ENCODE results near the gene GABBR1. TPM values are rescaled to one million over a fixed set of nuclear protein-coding genes. Genes with fewer than 3 reads are reported as not detected.

GABBR1 gene
- polyA plus RNA-seq, 1 donor from 2014 or later = 108 TPM

DNA sequence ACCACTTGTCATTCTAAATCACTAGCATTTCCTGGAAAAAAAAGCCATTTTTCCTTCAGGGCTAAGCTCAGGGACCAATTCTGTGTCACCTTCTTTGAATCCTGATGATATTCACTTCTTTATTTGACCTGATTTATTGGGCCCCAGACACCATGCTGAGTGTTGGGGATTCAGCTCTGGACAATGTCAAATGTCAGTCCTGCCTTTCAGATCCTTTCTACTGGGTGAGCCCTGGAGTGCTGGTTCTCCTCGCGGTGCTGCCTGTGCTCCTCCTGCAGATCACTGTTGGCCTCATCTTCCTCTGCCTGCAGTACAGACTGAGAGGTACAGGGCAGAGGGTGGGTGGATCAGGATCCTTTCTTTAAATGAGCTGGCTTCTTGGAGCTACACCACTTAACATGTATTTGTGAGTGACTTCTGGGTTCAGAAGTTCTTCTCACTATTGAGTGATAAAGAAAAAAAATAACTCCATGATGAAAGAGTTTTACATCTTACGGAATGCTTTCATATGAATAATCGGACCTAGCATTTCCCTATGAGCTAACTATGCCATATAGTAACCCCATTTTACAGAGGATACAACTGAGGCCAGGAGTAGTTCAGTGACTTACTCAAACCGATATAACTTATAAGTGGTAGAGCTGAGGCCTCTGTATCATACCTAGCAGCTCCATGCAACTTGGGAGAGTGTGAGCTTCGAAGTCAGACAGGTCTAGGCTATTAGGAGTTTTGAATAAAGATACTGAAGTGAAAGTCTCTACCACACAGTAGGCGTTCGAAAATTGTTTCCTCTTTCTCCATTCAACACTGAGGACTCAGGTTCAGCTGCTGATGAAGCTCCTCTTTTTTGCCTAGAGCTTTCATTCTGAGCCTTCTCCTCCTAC lies 33.2 kb upstream of the GABBR1 start:
- H3F3A ChIP-seq (ENCODE audit: insufficient read depth, low read length, poor library complexity, severe bottlenecking) = no peaks in the 10 kb centered on the region
- no peak overlapping the region for H3K9ac ChIP-seq (ENCODE audit: low read length)
- H3K36me3 ChIP-seq (ENCODE audit: insufficient read depth, low read length) = no peaks in the 10 kb centered on the region
- no peaks in the 10 kb centered on the region for H3K9me2 ChIP-seq (ENCODE audit: insufficient read depth, low read length)
- H3K9me3 ChIP-seq (ENCODE audit: low read length) = no peaks in the 10 kb centered on the region
- H3K79me2 ChIP-seq (replicated peaks; ENCODE audit: insufficient read depth, low read length) = no peaks in the 10 kb centered on the region
- H3K27me3 ChIP-seq (ENCODE audit: insufficient read depth, low read depth, low read length) = no peaks in the 10 kb centered on the region
- no peak overlapping the region for H2AFZ ChIP-seq (ENCODE audit: low read depth, low read length)
- no peak overlapping the region for H3K4me3 ChIP-seq (ENCODE audit: low read length)
- H3K4me2 ChIP-seq (ENCODE audit: low read length) = no peak overlapping the region
- H4K20me1 ChIP-seq (ENCODE audit: insufficient read depth) = no peaks in the 10 kb centered on the region
- H3K27ac ChIP-seq (ENCODE audit: low read length) = no peak overlapping the region
- no peak for TF ChIP-seq EZH2 (IDR thresholded peaks at IDR 0.05; ENCODE audit: borderline replicate concordance, insufficient read depth, low read length, poor library complexity, severe bottlenecking)
- TF ChIP-seq SMC3 (conservative IDR thresholded peaks at IDR 0.05; ENCODE audit: poor library complexity) = no peak
- TF ChIP-seq REST (IDR thresholded peaks at IDR 0.05; ENCODE audit: borderline replicate concordance) = no peak
- TF ChIP-seq EP300 (conservative IDR thresholded peaks at IDR 0.05; ENCODE audit: poor library complexity, severe bottlenecking) = no peak
- TF ChIP-seq, protein P1, sequence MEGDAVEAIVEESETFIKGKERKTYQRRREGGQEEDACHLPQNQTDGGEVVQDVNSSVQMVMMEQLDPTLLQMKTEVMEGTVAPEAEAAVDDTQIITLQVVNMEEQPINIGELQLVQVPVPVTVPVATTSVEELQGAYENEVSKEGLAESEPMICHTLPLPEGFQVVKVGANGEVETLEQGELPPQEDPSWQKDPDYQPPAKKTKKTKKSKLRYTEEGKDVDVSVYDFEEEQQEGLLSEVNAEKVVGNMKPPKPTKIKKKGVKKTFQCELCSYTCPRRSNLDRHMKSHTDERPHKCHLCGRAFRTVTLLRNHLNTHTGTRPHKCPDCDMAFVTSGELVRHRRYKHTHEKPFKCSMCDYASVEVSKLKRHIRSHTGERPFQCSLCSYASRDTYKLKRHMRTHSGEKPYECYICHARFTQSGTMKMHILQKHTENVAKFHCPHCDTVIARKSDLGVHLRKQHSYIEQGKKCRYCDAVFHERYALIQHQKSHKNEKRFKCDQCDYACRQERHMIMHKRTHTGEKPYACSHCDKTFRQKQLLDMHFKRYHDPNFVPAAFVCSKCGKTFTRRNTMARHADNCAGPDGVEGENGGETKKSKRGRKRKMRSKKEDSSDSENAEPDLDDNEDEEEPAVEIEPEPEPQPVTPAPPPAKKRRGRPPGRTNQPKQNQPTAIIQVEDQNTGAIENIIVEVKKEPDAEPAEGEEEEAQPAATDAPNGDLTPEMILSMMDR (IDR thresholded peaks at IDR 0.05; ENCODE audit: poor library complexity, severe bottlenecking) = no peak
- TF ChIP-seq TAF1 (IDR thresholded peaks at IDR 0.05; ENCODE audit: low read depth) = no peak
- no peak for TF ChIP-seq RAD21 (conservative IDR thresholded peaks at IDR 0.05)
- no peak for TF ChIP-seq POLR2AphosphoS5 (IDR thresholded peaks at IDR 0.05)
- TF ChIP-seq MXI1 (conservative IDR thresholded peaks at IDR 0.05; ENCODE audit: poor library complexity, severe bottlenecking) = no peak

DNA sequence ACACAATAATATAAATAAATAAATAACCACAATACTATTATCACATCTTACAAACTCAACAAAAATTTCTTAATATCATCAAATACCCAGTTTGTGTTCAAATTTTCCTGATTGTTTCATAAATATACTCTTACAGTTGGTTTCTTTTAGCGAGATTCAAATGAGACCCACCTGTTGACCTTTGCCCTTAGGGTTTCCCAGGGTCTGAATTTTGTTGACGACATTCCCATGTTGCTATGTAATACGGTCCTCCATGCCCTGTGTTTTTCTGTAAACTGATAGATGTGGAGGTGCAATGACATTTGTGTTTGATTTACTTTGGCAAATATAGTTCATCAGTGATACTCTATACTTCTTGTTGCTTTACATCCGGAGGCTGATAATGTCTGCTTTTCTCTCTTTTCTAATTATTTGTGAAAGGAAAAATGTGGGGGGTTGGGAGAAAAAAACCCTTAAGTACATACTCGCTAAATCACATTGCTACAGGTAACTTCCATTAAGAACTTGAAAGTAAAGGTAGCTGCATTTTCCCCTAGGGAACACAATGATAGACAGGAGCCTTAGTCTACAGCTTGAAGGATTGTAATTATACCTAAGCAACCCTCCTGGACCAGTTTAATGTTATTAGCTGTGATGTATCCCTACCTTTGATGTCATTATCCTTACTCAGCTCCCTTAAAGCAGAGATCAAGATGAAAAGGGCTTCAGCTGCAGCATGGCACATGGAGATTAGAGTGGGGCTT lies 30.5 kb upstream of the GABBR1 start:
- no peaks in the 10 kb centered on the region for H3F3A ChIP-seq (ENCODE audit: insufficient read depth, low read length, poor library complexity, severe bottlenecking)
- H3K4me2 ChIP-seq (ENCODE audit: low read length) = peak overlapping the region; percentile 72
- no peaks in the 10 kb centered on the region for H3K79me2 ChIP-seq (replicated peaks; ENCODE audit: insufficient read depth, low read length)
- no peak overlapping the region for H2AFZ ChIP-seq (ENCODE audit: low read depth, low read length)
- TF ChIP-seq, protein P1 (IDR thresholded peaks at IDR 0.05; ENCODE audit: poor library complexity, severe bottlenecking) = no peak
- TF ChIP-seq MXI1 (conservative IDR thresholded peaks at IDR 0.05; ENCODE audit: poor library complexity, severe bottlenecking) (peak; percentile 28), EZH2 (IDR thresholded peaks at IDR 0.05; ENCODE audit: borderline replicate concordance, insufficient read depth, low read length, poor library complexity, severe bottlenecking) (no peak), TAF1 (IDR thresholded peaks at IDR 0.05; ENCODE audit: low read depth) (no peak), REST (IDR thresholded peaks at IDR 0.05; ENCODE audit: borderline replicate concordance) (no peak), POLR2AphosphoS5 (IDR thresholded peaks at IDR 0.05) (peak; percentile 69), RAD21 (conservative IDR thresholded peaks at IDR 0.05) (no peak), SMC3 (conservative IDR thresholded peaks at IDR 0.05; ENCODE audit: poor library complexity) (no peak), EP300 (conservative IDR thresholded peaks at IDR 0.05; ENCODE audit: poor library complexity, severe bottlenecking) (peak; percentile 66)
- H3K27ac ChIP-seq (ENCODE audit: low read length) = peak overlapping the region; percentile 81
- no peaks in the 10 kb centered on the region for H3K9me3 ChIP-seq (ENCODE audit: low read length)
- H3K4me3 ChIP-seq (ENCODE audit: low read length) = peak overlapping the region; percentile 33
- H4K20me1 ChIP-seq (ENCODE audit: insufficient read depth) = no peaks in the 10 kb centered on the region
- no peaks in the 10 kb centered on the region for H3K27me3 ChIP-seq (ENCODE audit: insufficient read depth, low read depth, low read length)
- H3K9ac ChIP-seq (ENCODE audit: low read length) = peak overlapping the region; percentile 20
- H3K9me2 ChIP-seq (ENCODE audit: insufficient read depth, low read length) = no peaks in the 10 kb centered on the region
- H3K36me3 ChIP-seq (ENCODE audit: insufficient read depth, low read length) = no peaks in the 10 kb centered on the region
